ENCODE results near the gene DTWD2. TPM values are rescaled to one million over a fixed set of nuclear protein-coding genes. Genes with fewer than 3 reads are reported as not detected.

The DTWD2 gene
- total and polyA plus RNA-seq, 2 of the 4 experiments (the other 2 are of a cell fraction): 1.2 to 1.8 TPM

DNA sequence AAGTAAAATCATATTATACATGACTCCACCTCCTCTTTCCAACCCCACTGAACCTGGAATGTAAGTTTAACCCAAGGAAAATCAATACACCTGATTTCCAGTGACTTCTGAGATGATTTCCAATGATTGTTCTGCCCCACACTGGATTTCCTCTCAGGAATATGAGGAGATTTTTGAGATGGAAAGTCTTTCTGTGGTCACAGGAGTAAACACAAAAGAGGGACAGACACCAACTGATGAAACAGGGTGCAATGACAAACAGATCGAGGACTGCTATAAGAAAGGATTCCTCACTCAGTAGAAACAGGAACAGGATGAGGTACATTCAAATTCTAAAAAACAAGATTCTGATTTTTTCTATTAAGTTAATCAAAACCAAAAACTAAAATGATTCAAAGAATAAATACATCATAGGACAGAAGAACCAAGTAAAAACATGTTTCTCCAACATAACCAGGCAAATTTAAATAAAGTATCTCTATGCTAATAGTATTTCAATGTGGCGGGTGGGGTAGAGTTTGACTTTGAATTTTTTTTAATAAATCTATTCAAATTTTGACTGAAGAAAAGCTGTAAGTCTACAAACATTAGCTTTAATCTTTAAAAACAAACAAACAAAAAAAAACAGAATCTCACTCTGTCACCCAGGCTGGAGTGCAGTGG, 42.1 kb downstream of the DTWD2 start:
- Histone ChIP-seq H2AFZ (replicated peaks; ENCODE audit: low read length, poor library complexity) (no peak overlapping the region), H2AK9ac (replicated peaks; ENCODE audit: low read depth, low read length, poor library complexity) (no peak overlapping the region), H2BK15ac (ENCODE audit: low read depth, low read length) (no peak overlapping the region), H3K4ac (ENCODE audit: low read depth, low read length) (no peak overlapping the region), H3K79me1 (ENCODE audit: low read depth in 1 of 2, low read length in 2 of 2) (no peaks in the 10 kb centered on the region), H3K4me3 (ENCODE audit: insufficient read depth, low read depth, low read length) (no peak overlapping the region), H2AK5ac (ENCODE audit: low read depth, low read length) (no peak overlapping the region), H3K27ac (ENCODE audit: insufficient read depth, low read length) (no peak overlapping the region), H4K91ac (ENCODE audit: insufficient read depth, low read depth, low read length) (no peak overlapping the region), H3K4me1 (ENCODE audit: control insufficient read depth, insufficient read depth, low read length) (no peaks in the 10 kb centered on the region), H4K20me1 (ENCODE audit: insufficient read depth, low read length) (no peaks in the 10 kb centered on the region), H3K23ac (ENCODE audit: low read depth, low read length) (no peak overlapping the region), H2BK120ac (ENCODE audit: low read depth, low read length) (no peak overlapping the region), H3K4me2 (ENCODE audit: low read depth, low read length) (no peak overlapping the region), H3K27me3 (ENCODE audit: control insufficient read depth, insufficient read depth, low read length) (no peaks in the 10 kb centered on the region), H3K14ac (replicated peaks; ENCODE audit: low read depth, low read length) (no peak overlapping the region), H3K18ac (ENCODE audit: low read depth, low read length) (no peak overlapping the region), H3K9me3 (ENCODE audit: control insufficient read depth, insufficient read depth, low read length) (no peaks in the 10 kb centered on the region), H4K8ac (ENCODE audit: low read depth in 2 of 2, low read length in 2 of 2) (no peak overlapping the region), H4K5ac (ENCODE audit: low read depth, low read length) (no peak overlapping the region), H3K9ac (ENCODE audit: low read depth, low read length) (no peak overlapping the region), H3K36me3 (ENCODE audit: control insufficient read depth, insufficient read depth, low read length) (no peaks in the 10 kb centered on the region), H2BK20ac (ENCODE audit: low read depth, low read length) (no peak overlapping the region), H3K9me1 (ENCODE audit: insufficient read depth, low read length) (no peaks in the 10 kb centered on the region), H3K56ac (ENCODE audit: extremely low read depth, insufficient read depth, low read length) (no peak overlapping the region), H2BK5ac (ENCODE audit: low read depth, low read length, poor library complexity, severe bottlenecking) (no peak overlapping the region)
- TF ChIP-seq MXI1 (IDR thresholded peaks at IDR 0.05; ENCODE audit: borderline replicate concordance, low read depth, low read length) (no peak), CEBPB (IDR thresholded peaks at IDR 0.05; ENCODE audit: low read depth, low read length) (no peak), RCOR1 (IDR thresholded peaks at IDR 0.05; ENCODE audit: insufficient replicate concordance, low read length) (no peak), RAD21 (IDR thresholded peaks at IDR 0.05; ENCODE audit: low read length) (no peak), MAFK (IDR thresholded peaks at IDR 0.05; ENCODE audit: low read depth, low read length) (no peak), CHD1 (IDR thresholded peaks at IDR 0.05; ENCODE audit: low read depth, low read length) (no peak), POLR2A (IDR thresholded peaks at IDR 0.05; ENCODE audit: low read depth, low read length) (no peak), SMC3 (IDR thresholded peaks at IDR 0.05; ENCODE audit: low read depth, low read length) (no peak)
- TF ChIP-seq, protein P1, sequence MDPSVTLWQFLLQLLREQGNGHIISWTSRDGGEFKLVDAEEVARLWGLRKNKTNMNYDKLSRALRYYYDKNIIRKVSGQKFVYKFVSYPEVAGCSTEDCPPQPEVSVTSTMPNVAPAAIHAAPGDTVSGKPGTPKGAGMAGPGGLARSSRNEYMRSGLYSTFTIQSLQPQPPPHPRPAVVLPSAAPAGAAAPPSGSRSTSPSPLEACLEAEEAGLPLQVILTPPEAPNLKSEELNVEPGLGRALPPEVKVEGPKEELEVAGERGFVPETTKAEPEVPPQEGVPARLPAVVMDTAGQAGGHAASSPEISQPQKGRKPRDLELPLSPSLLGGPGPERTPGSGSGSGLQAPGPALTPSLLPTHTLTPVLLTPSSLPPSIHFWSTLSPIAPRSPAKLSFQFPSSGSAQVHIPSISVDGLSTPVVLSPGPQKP (IDR thresholded peaks at IDR 0.05; ENCODE audit: borderline replicate concordance, low read depth, low read length): no peak
- TF ChIP-seq, protein P2, sequence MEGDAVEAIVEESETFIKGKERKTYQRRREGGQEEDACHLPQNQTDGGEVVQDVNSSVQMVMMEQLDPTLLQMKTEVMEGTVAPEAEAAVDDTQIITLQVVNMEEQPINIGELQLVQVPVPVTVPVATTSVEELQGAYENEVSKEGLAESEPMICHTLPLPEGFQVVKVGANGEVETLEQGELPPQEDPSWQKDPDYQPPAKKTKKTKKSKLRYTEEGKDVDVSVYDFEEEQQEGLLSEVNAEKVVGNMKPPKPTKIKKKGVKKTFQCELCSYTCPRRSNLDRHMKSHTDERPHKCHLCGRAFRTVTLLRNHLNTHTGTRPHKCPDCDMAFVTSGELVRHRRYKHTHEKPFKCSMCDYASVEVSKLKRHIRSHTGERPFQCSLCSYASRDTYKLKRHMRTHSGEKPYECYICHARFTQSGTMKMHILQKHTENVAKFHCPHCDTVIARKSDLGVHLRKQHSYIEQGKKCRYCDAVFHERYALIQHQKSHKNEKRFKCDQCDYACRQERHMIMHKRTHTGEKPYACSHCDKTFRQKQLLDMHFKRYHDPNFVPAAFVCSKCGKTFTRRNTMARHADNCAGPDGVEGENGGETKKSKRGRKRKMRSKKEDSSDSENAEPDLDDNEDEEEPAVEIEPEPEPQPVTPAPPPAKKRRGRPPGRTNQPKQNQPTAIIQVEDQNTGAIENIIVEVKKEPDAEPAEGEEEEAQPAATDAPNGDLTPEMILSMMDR (conservative IDR thresholded peaks at IDR 0.05; ENCODE audit: low read depth, low read length): no peak
- TF ChIP-seq, protein P3, sequence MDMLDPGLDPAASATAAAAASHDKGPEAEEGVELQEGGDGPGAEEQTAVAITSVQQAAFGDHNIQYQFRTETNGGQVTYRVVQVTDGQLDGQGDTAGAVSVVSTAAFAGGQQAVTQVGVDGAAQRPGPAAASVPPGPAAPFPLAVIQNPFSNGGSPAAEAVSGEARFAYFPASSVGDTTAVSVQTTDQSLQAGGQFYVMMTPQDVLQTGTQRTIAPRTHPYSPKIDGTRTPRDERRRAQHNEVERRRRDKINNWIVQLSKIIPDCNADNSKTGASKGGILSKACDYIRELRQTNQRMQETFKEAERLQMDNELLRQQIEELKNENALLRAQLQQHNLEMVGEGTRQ (IDR thresholded peaks at IDR 0.05; ENCODE audit: low read depth, low read length): no peak
- no TSS peak for BruUV-seq (replicated peaks)
- ATAC-seq (ENCODE audit: low read depth) (no peak), DNase-seq (no peak)
- intact Hi-C loops (cut with micrococcal nuclease): no loop called here
- no CpG with 5 or more reads among the region's 2 CpGs for WGBS, 2 experiments (ENCODE audit: extremely low coverage in 2 of 2, insufficient read length in 1 of 2)
- ChIA-PET POLR2A (ENCODE audit: unreplicated experiment) (no interaction called here), CTCF (interaction anchor here (1.0 kb wide), 1 partner anchor 10 kb away, joined by 3 read pairs; no protein-coding TSS in a partner anchor)
- in situ Hi-C loops (cut with MboI; ENCODE audit: low sequenced_read_pairs): no loop called here
- dilution Hi-C loops (cut with HindIII; ENCODE audit: low sequenced_read_pairs, unreplicated experiment): no loop called here
